Liver (tissue), 3 donors: ENCODE data around the gene ABRACL.
"Not testable (repeated sequence)": the region's sequence is repeated elsewhere in the genome, so short reads cannot be mapped to it uniquely, and the experiment has no call there.

Source experiments
- ATF3 ChIP-seq: IDR thresholded peaks from 2 replicates; pipeline ENCODE4 v1.6.1; 2016; ENCODE audit warnings: antibody characterized with exemption
- FOXA1 ChIP-seq: IDR thresholded peaks from 2 replicates; pipeline ENCODE4 v1.6.1; 2016; ENCODE audit warnings: antibody characterized with exemption
- RAD21 ChIP-seq, 2 donors: IDR thresholded peaks; 2 replicates each; pipeline ENCODE4 v1.6.1; 2016; ENCODE audit warnings: antibody characterized with exemption in 2 of 2, mild to moderate bottlenecking in 2 of 2
- RXRA ChIP-seq, 2 donors: IDR thresholded peaks; 2 replicates each; pipeline ENCODE4 v1.6.1; 2017 to 2018; ENCODE audit warnings: antibody characterized with exemption in 2 of 2, mild to moderate bottlenecking in 1 of 2
- SP1 ChIP-seq: IDR thresholded peaks from 2 replicates; pipeline ENCODE4 v1.6.1; 2018; ENCODE audit warnings: antibody characterized with exemption, mild to moderate bottlenecking
- TAF1 ChIP-seq: conservative IDR thresholded peaks from 2 replicates; pipeline ENCODE4 v1.6.1; 2016; ENCODE audit warnings: antibody characterized with exemption, mild to moderate bottlenecking
- TF ChIP-seq, protein P1 (sequence below): fragments of 150-350 bp; IDR thresholded peaks from 2 replicates; pipeline ENCODE4 v1.5.1; 2017; ENCODE audit warnings: improper control_type of control experiment, low read depth, low read length; ENCODE audit not compliant: missing input control
- TF ChIP-seq, protein P2 (sequence below): IDR thresholded peaks from 2 replicates; pipeline ENCODE4 v1.6.1; 2016; ENCODE audit warnings: antibody characterized with exemption, mild to moderate bottlenecking
- donor health status: healthy.
- donor health status: healthy.

GRCh38 chr6:139050131-139050769 lies 21.7 kb downstream of the ABRACL start:
- TF ChIP-seq, protein P1, sequence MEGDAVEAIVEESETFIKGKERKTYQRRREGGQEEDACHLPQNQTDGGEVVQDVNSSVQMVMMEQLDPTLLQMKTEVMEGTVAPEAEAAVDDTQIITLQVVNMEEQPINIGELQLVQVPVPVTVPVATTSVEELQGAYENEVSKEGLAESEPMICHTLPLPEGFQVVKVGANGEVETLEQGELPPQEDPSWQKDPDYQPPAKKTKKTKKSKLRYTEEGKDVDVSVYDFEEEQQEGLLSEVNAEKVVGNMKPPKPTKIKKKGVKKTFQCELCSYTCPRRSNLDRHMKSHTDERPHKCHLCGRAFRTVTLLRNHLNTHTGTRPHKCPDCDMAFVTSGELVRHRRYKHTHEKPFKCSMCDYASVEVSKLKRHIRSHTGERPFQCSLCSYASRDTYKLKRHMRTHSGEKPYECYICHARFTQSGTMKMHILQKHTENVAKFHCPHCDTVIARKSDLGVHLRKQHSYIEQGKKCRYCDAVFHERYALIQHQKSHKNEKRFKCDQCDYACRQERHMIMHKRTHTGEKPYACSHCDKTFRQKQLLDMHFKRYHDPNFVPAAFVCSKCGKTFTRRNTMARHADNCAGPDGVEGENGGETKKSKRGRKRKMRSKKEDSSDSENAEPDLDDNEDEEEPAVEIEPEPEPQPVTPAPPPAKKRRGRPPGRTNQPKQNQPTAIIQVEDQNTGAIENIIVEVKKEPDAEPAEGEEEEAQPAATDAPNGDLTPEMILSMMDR = not testable (repeated sequence)
- not testable (repeated sequence) for TF ChIP-seq RAD21 (IDR thresholded peaks at IDR 0.05); FOXA1; TAF1; RXRA (IDR thresholded peaks at IDR 0.05); SP1; ATF3
- TF ChIP-seq, protein P2, sequence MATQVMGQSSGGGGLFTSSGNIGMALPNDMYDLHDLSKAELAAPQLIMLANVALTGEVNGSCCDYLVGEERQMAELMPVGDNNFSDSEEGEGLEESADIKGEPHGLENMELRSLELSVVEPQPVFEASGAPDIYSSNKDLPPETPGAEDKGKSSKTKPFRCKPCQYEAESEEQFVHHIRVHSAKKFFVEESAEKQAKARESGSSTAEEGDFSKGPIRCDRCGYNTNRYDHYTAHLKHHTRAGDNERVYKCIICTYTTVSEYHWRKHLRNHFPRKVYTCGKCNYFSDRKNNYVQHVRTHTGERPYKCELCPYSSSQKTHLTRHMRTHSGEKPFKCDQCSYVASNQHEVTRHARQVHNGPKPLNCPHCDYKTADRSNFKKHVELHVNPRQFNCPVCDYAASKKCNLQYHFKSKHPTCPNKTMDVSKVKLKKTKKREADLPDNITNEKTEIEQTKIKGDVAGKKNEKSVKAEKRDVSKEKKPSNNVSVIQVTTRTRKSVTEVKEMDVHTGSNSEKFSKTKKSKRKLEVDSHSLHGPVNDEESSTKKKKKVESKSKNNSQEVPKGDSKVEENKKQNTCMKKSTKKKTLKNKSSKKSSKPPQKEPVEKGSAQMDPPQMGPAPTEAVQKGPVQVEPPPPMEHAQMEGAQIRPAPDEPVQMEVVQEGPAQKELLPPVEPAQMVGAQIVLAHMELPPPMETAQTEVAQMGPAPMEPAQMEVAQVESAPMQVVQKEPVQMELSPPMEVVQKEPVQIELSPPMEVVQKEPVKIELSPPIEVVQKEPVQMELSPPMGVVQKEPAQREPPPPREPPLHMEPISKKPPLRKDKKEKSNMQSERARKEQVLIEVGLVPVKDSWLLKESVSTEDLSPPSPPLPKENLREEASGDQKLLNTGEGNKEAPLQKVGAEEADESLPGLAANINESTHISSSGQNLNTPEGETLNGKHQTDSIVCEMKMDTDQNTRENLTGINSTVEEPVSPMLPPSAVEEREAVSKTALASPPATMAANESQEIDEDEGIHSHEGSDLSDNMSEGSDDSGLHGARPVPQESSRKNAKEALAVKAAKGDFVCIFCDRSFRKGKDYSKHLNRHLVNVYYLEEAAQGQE = not testable (repeated sequence)
